ENCODE data around the gene ENTPD2.

The ENTPD2 gene

DNA sequence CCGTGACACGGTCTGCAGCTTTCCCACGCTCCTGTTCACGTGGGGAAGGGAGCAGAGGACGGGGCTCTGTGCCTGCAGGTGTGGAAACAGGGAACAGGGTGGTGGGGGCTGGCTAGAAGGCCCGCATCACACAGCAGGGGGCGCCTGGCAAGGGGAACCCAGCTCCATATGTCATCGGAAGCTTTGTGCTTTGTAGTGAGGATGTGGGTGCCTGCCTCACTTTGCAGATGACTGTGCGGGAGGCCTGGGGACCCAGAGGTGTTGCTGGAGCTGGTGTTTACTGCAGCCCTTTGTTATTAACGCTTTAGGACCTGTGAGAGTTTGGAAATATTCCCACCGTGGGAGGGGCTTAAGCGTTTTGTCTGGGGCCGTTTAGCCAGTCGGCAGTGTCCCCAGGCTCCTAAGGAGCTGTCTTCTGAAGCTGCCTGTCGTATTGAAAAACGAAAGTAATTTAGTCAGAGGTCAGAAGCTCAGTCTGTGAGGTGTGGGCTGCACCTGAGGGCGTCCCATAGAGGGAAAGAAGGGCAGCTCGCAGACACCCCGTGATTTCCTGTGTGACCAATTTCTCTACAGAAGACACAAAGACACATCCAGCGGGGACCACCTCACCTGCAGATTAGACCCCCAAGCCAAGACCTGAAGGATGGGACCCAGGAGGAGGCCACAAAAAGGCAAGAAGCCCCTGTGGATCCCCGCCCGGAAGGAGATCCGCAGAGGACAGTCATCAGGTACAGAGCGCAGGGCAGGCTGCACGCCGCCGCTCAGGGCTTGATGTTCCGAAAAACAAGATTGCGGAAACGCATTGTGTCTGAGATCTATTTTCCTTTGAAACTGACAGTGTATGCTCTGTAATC, 42.0 kb upstream of the ENTPD2 start:
- DNase-seq (ENCODE audit: low read depth): no peak
- TF ChIP-seq, protein P1, sequence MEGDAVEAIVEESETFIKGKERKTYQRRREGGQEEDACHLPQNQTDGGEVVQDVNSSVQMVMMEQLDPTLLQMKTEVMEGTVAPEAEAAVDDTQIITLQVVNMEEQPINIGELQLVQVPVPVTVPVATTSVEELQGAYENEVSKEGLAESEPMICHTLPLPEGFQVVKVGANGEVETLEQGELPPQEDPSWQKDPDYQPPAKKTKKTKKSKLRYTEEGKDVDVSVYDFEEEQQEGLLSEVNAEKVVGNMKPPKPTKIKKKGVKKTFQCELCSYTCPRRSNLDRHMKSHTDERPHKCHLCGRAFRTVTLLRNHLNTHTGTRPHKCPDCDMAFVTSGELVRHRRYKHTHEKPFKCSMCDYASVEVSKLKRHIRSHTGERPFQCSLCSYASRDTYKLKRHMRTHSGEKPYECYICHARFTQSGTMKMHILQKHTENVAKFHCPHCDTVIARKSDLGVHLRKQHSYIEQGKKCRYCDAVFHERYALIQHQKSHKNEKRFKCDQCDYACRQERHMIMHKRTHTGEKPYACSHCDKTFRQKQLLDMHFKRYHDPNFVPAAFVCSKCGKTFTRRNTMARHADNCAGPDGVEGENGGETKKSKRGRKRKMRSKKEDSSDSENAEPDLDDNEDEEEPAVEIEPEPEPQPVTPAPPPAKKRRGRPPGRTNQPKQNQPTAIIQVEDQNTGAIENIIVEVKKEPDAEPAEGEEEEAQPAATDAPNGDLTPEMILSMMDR (conservative IDR thresholded peaks at IDR 0.05; ENCODE audit: low read depth, low read length): peak; percentile 26
- no peak overlapping the region for H3K4me3 ChIP-seq (ENCODE audit: low read length)

GRCh38 chr9:137089232-137089947, 35.5 kb upstream of the ENTPD2 start:
- TF ChIP-seq, protein P1 (conservative IDR thresholded peaks at IDR 0.05; ENCODE audit: low read depth, low read length): no peak
- H3K4me3 ChIP-seq (ENCODE audit: low read length): no peak overlapping the region

DNA sequence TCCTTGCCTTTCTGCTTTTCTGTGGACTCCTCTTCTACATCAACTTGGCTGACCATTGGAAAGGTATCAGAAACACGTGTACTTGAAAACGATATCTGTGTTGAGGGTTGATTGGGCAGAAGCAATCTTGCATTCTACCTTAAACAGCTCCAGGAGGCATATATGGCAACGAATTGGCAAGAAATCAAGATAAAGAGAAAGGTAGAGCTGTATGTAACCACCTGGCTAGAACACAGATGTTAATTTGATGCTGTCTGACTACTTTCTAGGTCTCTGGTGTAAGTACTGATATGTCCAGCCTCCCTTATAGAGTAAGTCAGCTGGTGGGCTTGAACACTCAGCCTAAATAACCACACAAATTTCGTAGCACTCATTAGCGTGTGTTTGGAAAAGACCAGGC, 34.3 kb upstream of the ENTPD2 start:
- TF ChIP-seq, protein P1 (conservative IDR thresholded peaks at IDR 0.05; ENCODE audit: low read depth, low read length): no peak
- no peak for DNase-seq (ENCODE audit: low read depth)
- H3K4me3 ChIP-seq (ENCODE audit: low read length): no peak overlapping the region

More at GRCh38 chr9:137089232-137089947, 35.5 kb upstream of the ENTPD2 start:
- no peak for DNase-seq (ENCODE audit: low read depth)

DNA sequence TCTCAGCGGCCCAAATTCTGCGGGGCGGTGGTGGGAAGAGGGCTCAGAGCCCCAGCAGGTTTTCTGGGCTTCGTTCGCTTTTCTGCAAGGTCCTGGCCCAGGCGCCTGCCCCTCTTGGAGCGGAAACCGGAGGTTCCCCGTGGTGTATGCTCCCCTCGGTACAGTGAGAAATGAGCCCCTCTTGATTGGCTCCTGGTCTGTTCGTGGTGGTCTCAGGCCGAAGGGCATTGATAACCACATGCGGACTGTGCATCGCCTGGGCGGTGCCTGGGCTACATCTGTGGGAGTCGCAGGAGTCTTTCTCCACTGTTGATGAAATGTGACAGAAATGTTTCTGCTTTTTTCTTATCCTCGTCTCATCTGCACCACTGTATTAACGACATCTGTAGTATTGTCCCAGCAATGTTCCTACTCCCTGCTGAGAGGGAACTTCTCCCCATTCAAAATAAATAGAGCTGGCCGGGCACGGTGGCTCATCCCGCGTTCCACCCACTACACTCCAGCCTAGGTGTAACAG, 33.6 kb upstream of the ENTPD2 start:
- H3K4me3 ChIP-seq (ENCODE audit: low read length): peak overlapping the region; percentile 72
- TF ChIP-seq, protein P1 (conservative IDR thresholded peaks at IDR 0.05; ENCODE audit: low read depth, low read length): no peak
- no peak for DNase-seq (ENCODE audit: low read depth)

GRCh38 chr9:137086531-137087408, 32.9 kb upstream of the ENTPD2 start, which contains the start of gene MAN1B1:
Gene MAN1B1, plus strand, starts transcription at chr9:137086985. Its CDS starts 15 bp downstream, at chr9:137087000.
- peak within 1 kb of the TSS; percentile 72 for H3K4me3 ChIP-seq (ENCODE audit: low read length)
- TF ChIP-seq, protein P1 (conservative IDR thresholded peaks at IDR 0.05; ENCODE audit: low read depth, low read length): no peak
- DNase-seq (ENCODE audit: low read depth): peak; percentile 95

- peak overlapping the region; percentile 72 for H3K4me3 ChIP-seq (ENCODE audit: low read length)
- no peak for DNase-seq (ENCODE audit: low read depth)
- TF ChIP-seq, protein P1 (conservative IDR thresholded peaks at IDR 0.05; ENCODE audit: low read depth, low read length): no peak
Measured at GRCh38 chr9:137085920-137086530, 32.2 kb upstream of the ENTPD2 start.
